Measurements from ENCODE around the gene CNTNAP2. TPM values are rescaled to one million over a fixed set of nuclear protein-coding genes. Genes with fewer than 3 reads are reported as not detected.

CNTNAP2 gene
- total and polyA plus RNA-seq, 2 donors from 2014 or later = 0.06 to 0.13 TPM

- no peaks in the 10 kb centered on the region for H3K27me3 ChIP-seq (ENCODE audit: control insufficient read depth, insufficient read depth, low read length)
- TF ChIP-seq CTCF (IDR thresholded peaks at IDR 0.05; ENCODE audit: borderline replicate concordance, extremely low read depth, insufficient read depth) = no peak
- H3K9ac ChIP-seq (ENCODE audit: low read length in 3 of 3) = no peak overlapping the region
- DNase-seq (no peak), FAIRE-seq (no peak)
- no peak overlapping the region for H3K27ac ChIP-seq (ENCODE audit: low read depth in 2 of 2, low read length in 2 of 2)
- no peaks in the 10 kb centered on the region for H3K9me3 ChIP-seq (ENCODE audit: control insufficient read depth in 2 of 3, insufficient read depth in 1 of 3, low read length in 3 of 3)
- intact Hi-C loops (cut with DNase I) = no loop called here
- no peaks in the 10 kb centered on the region for H3K4me1 ChIP-seq (ENCODE audit: control insufficient read depth in 2 of 3, insufficient read depth in 2 of 3, low read depth in 1 of 3, low read length in 3 of 3)
- no peaks in the 10 kb centered on the region for H3K36me3 ChIP-seq (ENCODE audit: control insufficient read depth in 2 of 3, insufficient read depth in 3 of 3, low read length in 3 of 3)
- no peak overlapping the region for H3K4me3 ChIP-seq (ENCODE audit: low read length in 3 of 3)
These were observed 891.9 kb downstream of the CNTNAP2 start for GRCh38 chr7:147008530-147008929.

GRCh38 chr7:147012666-147013065, 896.1 kb downstream of the CNTNAP2 start:
- TF ChIP-seq CTCF (IDR thresholded peaks at IDR 0.05; ENCODE audit: borderline replicate concordance, extremely low read depth, insufficient read depth) = no peak
- no peak for FAIRE-seq
- Histone ChIP-seq H3K27ac (ENCODE audit: low read depth in 2 of 2, low read length in 2 of 2) (no peak overlapping the region), H3K9me3 (ENCODE audit: control insufficient read depth in 2 of 3, insufficient read depth in 1 of 3, low read length in 3 of 3) (no peaks in the 10 kb centered on the region), H3K4me1 (ENCODE audit: control insufficient read depth in 2 of 3, insufficient read depth in 2 of 3, low read depth in 1 of 3, low read length in 3 of 3) (no peaks in the 10 kb centered on the region), H3K36me3 (ENCODE audit: control insufficient read depth in 2 of 3, insufficient read depth in 3 of 3, low read length in 3 of 3) (no peaks in the 10 kb centered on the region), H3K9ac (ENCODE audit: low read length in 3 of 3) (no peak overlapping the region), H3K27me3 (ENCODE audit: control insufficient read depth, insufficient read depth, low read length) (no peaks in the 10 kb centered on the region), H3K4me3 (ENCODE audit: low read length in 3 of 3) (no peak overlapping the region)
- DNase-seq = no peak
- intact Hi-C loops (cut with DNase I) = no loop called here

- intact Hi-C loops (cut with DNase I) = no loop called here
These were observed 897.2 kb downstream of the CNTNAP2 start for GRCh38 chr7:147013825-147014224.

More at GRCh38 chr7:147013825-147014224, 897.2 kb downstream of the CNTNAP2 start:
- H3K9ac ChIP-seq (ENCODE audit: low read length in 3 of 3) = no peak overlapping the region
- no peak for TF ChIP-seq CTCF (IDR thresholded peaks at IDR 0.05; ENCODE audit: borderline replicate concordance, extremely low read depth, insufficient read depth)
- FAIRE-seq = no peak
- no peak overlapping the region for H3K27ac ChIP-seq (ENCODE audit: low read depth in 2 of 2, low read length in 2 of 2)
- H3K4me3 ChIP-seq (ENCODE audit: low read length in 3 of 3) = no peak overlapping the region
- H3K4me1 ChIP-seq (ENCODE audit: control insufficient read depth in 2 of 3, insufficient read depth in 2 of 3, low read depth in 1 of 3, low read length in 3 of 3) = no peaks in the 10 kb centered on the region
- H3K9me3 ChIP-seq (ENCODE audit: control insufficient read depth in 2 of 3, insufficient read depth in 1 of 3, low read length in 3 of 3) = no peaks in the 10 kb centered on the region
- H3K27me3 ChIP-seq (ENCODE audit: control insufficient read depth, insufficient read depth, low read length) = no peaks in the 10 kb centered on the region
- peak in 1 of 5 donors; percentile 10 for DNase-seq
- no peaks in the 10 kb centered on the region for H3K36me3 ChIP-seq (ENCODE audit: control insufficient read depth in 2 of 3, insufficient read depth in 3 of 3, low read length in 3 of 3)
